HepG2 (cell line): ENCODE data around the gene GNAL. TPM values are rescaled to one million over a fixed set of nuclear protein-coding genes. Genes with fewer than 3 reads are reported as not detected.

Experiments
- AKNA ChIP-seq: sonication (generic); formaldehyde crosslinking; IDR thresholded peaks from 2 replicates; pipeline ENCODE4 v1.4.0; 2020; ENCODE audit warnings: missing genetic modification reagents, borderline replicate concordance
- CREB1 ChIP-seq, 2 experiments: fragments of 450-650 bp in 1 of 2; IDR thresholded peaks; 2 replicates each; pipeline ENCODE4 v1.6.1; 2016 to 2017; ENCODE audit warnings: control low read depth in 1 of 2, mild to moderate bottlenecking in 1 of 2, missing compliant biosample characterization in 1 of 2, missing genetic modification characterization in 1 of 2
- HES4 ChIP-seq: sonication (generic); formaldehyde crosslinking; IDR thresholded peaks from 2 replicates; pipeline ENCODE4 v1.9.0; 2021; ENCODE audit warnings: mild to moderate bottlenecking, missing genetic modification reagents, borderline replicate concordance
- HNF4A ChIP-seq: sonication (generic); formaldehyde crosslinking; IDR thresholded peaks from 2 replicates; pipeline ENCODE4 v1.4.0; 2020; ENCODE audit warnings: missing genetic modification reagents
- KMT2A ChIP-seq: sonication (generic); formaldehyde crosslinking; IDR thresholded peaks from 2 replicates; pipeline ENCODE4 v1.4.0; 2020; ENCODE audit warnings: missing genetic modification reagents
- MTERF4 ChIP-seq: sonication (generic); formaldehyde crosslinking; IDR thresholded peaks from 2 replicates; pipeline ENCODE4 v1.8.0; 2023; ENCODE audit warnings: mild to moderate bottlenecking, missing genetic modification reagents
- PHF21A ChIP-seq: sonication (generic); formaldehyde crosslinking; IDR thresholded peaks from 2 replicates; pipeline ENCODE4 v1.5.0; 2020; ENCODE audit warnings: mild to moderate bottlenecking, missing genetic modification reagents
- PITX1 ChIP-seq: sonication (generic); formaldehyde crosslinking; IDR thresholded peaks from 2 replicates; pipeline ENCODE4 v1.5.1; 2020; ENCODE audit warnings: mild to moderate bottlenecking, missing genetic modification reagents
- RAD21 ChIP-seq: fragments of 450-650 bp; formaldehyde crosslinking; IDR thresholded peaks from 2 replicates; pipeline ENCODE4 v1.5.0; 2020; ENCODE audit warnings: mild to moderate bottlenecking
- SAP130 ChIP-seq: IDR thresholded peaks from 2 replicates; pipeline ENCODE4 v1.6.1; 2016; ENCODE audit warnings: low read depth
- TBP ChIP-seq: sonication (generic); formaldehyde crosslinking; IDR thresholded peaks from 2 replicates; pipeline ENCODE4 v1.5.0; 2020; ENCODE audit warnings: missing genetic modification reagents
- TCF7L2 ChIP-seq: IDR thresholded peaks from 2 replicates; pipeline ENCODE4 v1.6.1; 2011; ENCODE audit warnings: mild to moderate bottlenecking, low read depth, low read length, moderate library complexity
- TEAD3 ChIP-seq: optimal IDR thresholded peaks from 2 replicates; pipeline ENCODE3; 2016; ENCODE audit warnings: borderline replicate concordance
- THAP9 ChIP-seq: sonication (generic); formaldehyde crosslinking; IDR thresholded peaks from 2 replicates; pipeline ENCODE4; 2020; ENCODE audit warnings: missing genetic modification reagents, mild to moderate bottlenecking, borderline replicate concordance
- XRCC5 ChIP-seq: fragments of 200-400 bp; formaldehyde crosslinking; optimal IDR thresholded peaks from 2 replicates; pipeline ENCODE3; 2017; ENCODE audit warnings: mild to moderate bottlenecking, low read length
- ZNF7 ChIP-seq: IDR thresholded peaks from 2 replicates; pipeline ENCODE4 v1.6.1; 2016; ENCODE audit warnings: missing biosample characterization, missing genetic modification reagents
- ZNF83 ChIP-seq: sonication (generic); formaldehyde crosslinking; IDR thresholded peaks from 2 replicates; pipeline ENCODE4 v1.4.0; 2020; ENCODE audit warnings: missing genetic modification reagents, mild to moderate bottlenecking, borderline replicate concordance
- polyA plus RNA-seq, 8 experiments: library from polyadenylated mRNA; depleted of rRNA in 3 of 8; stranded (reverse) in 7 of 8; unstranded in 1 of 8; fragments of >200 nt; fragmentation: Illumina TruSeq in 4 of 8; extraction: Trizol in 4 of 8; gene quantifications; 2 replicates each; pipeline versions ENCODE4 v1.2.1 to v1.2.3, GENCODE V29; 2011 to 2016; ENCODE audit warnings: low read depth in 4 of 8, missing spikeins in 1 of 8, mixed read lengths in 1 of 8; ENCODE audit not compliant: insufficient read depth in 1 of 8
- total RNA-seq, 5 experiments: library from RNA; depleted of rRNA; stranded (reverse); fragments of >200 nt; fragmentation: Illumina TruSeq; extraction: Trizol; gene quantifications; 2 replicates each; pipeline ENCODE4 v1.2.3, GENCODE V29; 2016; ENCODE audit warnings: low read depth in 1 of 5
- TF ChIP-seq, protein P1 (sequence below): sonication (generic); formaldehyde crosslinking; IDR thresholded peaks from 2 replicates; pipeline ENCODE4 v1.5.0; 2020; ENCODE audit warnings: missing genetic modification reagents, mild to moderate bottlenecking, borderline replicate concordance

The GNAL gene
- total and polyA plus RNA-seq, 2 of the 13 experiments (the other 11 are each of a cell fraction or from before 2014, with no cell fraction given), result 0.87 to 1.4 TPM

GRCh38 chr18:11872479-11873136 lies 183.5 kb downstream of the GNAL start (continued):
- no peak for TF ChIP-seq MTERF4 (CRISPR knock-in tag)
- TF ChIP-seq TBP (CRISPR knock-in tag), result no peak
- TF ChIP-seq HES4 (CRISPR knock-in tag), result no peak
- TF ChIP-seq ZNF83 (CRISPR knock-in tag), result no peak
- peak; percentile 34 for TF ChIP-seq XRCC5
- TF ChIP-seq THAP9 (CRISPR knock-in tag), result no peak
- TF ChIP-seq KMT2A (CRISPR knock-in tag), result no peak
- TF ChIP-seq RAD21 (CRISPR knock-in tag), result peak; percentile 86
- no peak for TF ChIP-seq TCF7L2
- TF ChIP-seq CREB1 (IDR thresholded peaks at IDR 0.05), result 0 out of 2 replicates have a peak, but pooled peaks have one; percentile 5
- TF ChIP-seq CREB1 (CRISPR knock-in tag; IDR thresholded peaks at IDR 0.05), result no peak
- TF ChIP-seq PITX1 (CRISPR knock-in tag), result no peak
- TF ChIP-seq, protein P1, sequence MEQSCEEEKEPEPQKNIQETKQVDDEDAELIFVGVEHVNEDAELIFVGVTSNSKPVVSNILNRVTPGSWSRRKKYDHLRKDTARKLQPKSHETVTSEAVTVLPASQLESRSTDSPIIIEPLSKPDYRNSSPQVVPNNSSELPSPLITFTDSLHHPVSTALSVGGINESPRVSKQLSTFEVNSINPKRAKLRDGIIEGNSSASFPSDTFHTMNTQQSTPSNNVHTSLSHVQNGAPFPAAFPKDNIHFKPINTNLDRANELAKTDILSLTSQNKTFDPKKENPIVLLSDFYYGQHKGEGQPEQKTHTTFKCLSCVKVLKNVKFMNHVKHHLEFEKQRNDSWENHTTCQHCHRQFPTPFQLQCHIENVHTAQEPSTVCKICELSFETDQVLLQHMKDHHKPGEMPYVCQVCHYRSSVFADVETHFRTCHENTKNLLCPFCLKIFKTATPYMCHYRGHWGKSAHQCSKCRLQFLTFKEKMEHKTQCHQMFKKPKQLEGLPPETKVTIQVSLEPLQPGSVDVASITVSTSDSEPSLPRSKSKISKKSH (CRISPR knock-in tag), result no peak
- TF ChIP-seq SAP130 (CRISPR knock-in tag), result peak; percentile 29; the same call in 1 of the 2 replicates
- TF ChIP-seq TEAD3 (CRISPR knock-in tag), result peak; percentile 35
- no peak for TF ChIP-seq AKNA (CRISPR knock-in tag)
- no peak for TF ChIP-seq PHF21A
- TF ChIP-seq HNF4A (CRISPR knock-in tag), result no peak
- TF ChIP-seq ZNF7 (CRISPR knock-in tag), result no peak
